Ascending aorta (tissue), 2 donors: ENCODE measurements around the gene WDFY2. TPM values are rescaled to one million over a fixed set of nuclear protein-coding genes. Genes with fewer than 3 reads are reported as not detected.
A peak's percentile ranks its signal among the peaks of the same experiment; 100 is the strongest.

Source experiments
- DNase-seq, 2 donors: peaks; one replicate each; pipeline ENCODE4 v3.0.0-alpha.2; 2019; ENCODE audit warnings: low spot score in 2 of 2
- H3K27ac ChIP-seq, 2 donors: fragments of 200-600 bp; sonication (generic); one replicate each; pipeline ENCODE4 v1.5.1; 2016 to 2017; ENCODE audit warnings: mild to moderate bottlenecking in 1 of 2
- H3K27me3 ChIP-seq: fragments of 200-600 bp; sonication (generic); one replicate; pipeline ENCODE4 v1.5.1; 2017
- H3K36me3 ChIP-seq, 2 donors: fragments of 200-600 bp; sonication (generic); one replicate each; pipeline ENCODE4 v1.5.1; 2016
- H3K4me1 ChIP-seq, 2 donors: fragments of 200-600 bp; sonication (generic); one replicate each; pipeline ENCODE4 v1.5.1; 2016 to 2017; ENCODE audit warnings: mild to moderate bottlenecking in 1 of 2
- H3K4me3 ChIP-seq, 2 donors: fragments of 200-600 bp; sonication (generic); one replicate each; pipeline ENCODE4 v1.5.1; 2016 to 2017; ENCODE audit warnings: mild to moderate bottlenecking in 1 of 2
- H3K9me3 ChIP-seq, 2 donors: fragments of 200-600 bp; sonication (generic); one replicate each; pipeline ENCODE4 v1.5.1; 2016
- CTCF ChIP-seq, 3 experiments: fragments of 200-600 bp in 2 of 3; fragments of 450-650 bp in 1 of 3; sonication (generic) in 2 of 3; IDR thresholded peaks; one replicate each; pipeline ENCODE4 v1.5.1; 2016 to 2019; ENCODE audit warnings: antibody characterized with exemption in 3 of 3, mild to moderate bottlenecking in 1 of 3, moderate library complexity in 1 of 3
- intact Hi-C: fragments of 100-400 bp; cut with DNase I; formaldehyde crosslinking; loops from one replicate; pipeline ENCODE4 v1.15.1; 2023
- total RNA-seq: library from RNA; depleted of rRNA; stranded (reverse); fragments of >200 nt; gene quantifications from one replicate; pipeline ENCODE4 v1.1.0, GENCODE V29; 2016

Gene WDFY2
- total RNA-seq, 1 donor from 2014 or later: 6.1 TPM

- H3K27ac ChIP-seq: peak overlapping the region in 1 of 2 donors; percentile 28
- no peak for TF ChIP-seq CTCF (IDR thresholded peaks at IDR 0.05)
- H3K9me3 ChIP-seq: no peaks in the 10 kb centered on the region
- H3K36me3 ChIP-seq: no peaks in the 10 kb centered on the region
- no peaks in the 10 kb centered on the region for H3K27me3 ChIP-seq
- H3K4me3 ChIP-seq: no peak overlapping the region
- intact Hi-C loops: no loop called here
- peaks cover 8 to 42% of the 10 kb centered on the region in 2 donors for H3K4me1 ChIP-seq
- DNase-seq: no peak
Observed at GRCh38 chr13:51723529-51723928, 139.3 kb downstream of the WDFY2 start.

- Histone ChIP-seq H3K4me3 (no peak overlapping the region), H3K27me3 (no peaks in the 10 kb centered on the region), H3K4me1 (peaks cover 8 to 51% of the 10 kb centered on the region in 2 donors), H3K36me3 (no peaks in the 10 kb centered on the region), H3K9me3 (no peaks in the 10 kb centered on the region), H3K27ac (peak overlapping the region; percentile 1 to 11)
- no peak for DNase-seq
- intact Hi-C loops: loop anchor here (5.0 kb wide), 1 partner anchor 97 kb away; no protein-coding TSS in a partner anchor
- TF ChIP-seq CTCF (IDR thresholded peaks at IDR 0.05): no peak
Observed at GRCh38 chr13:51724721-51725120, 140.5 kb downstream of the WDFY2 start.

GRCh38 chr13:51726446-51727193 lies 142.4 kb downstream of the WDFY2 start:
- no peaks in the 10 kb centered on the region for H3K9me3 ChIP-seq
- no peaks in the 10 kb centered on the region for H3K27me3 ChIP-seq
- no peak for TF ChIP-seq CTCF (IDR thresholded peaks at IDR 0.05)
- intact Hi-C loops: loop anchor here (5.0 kb wide), 1 partner anchor 99 kb away; no protein-coding TSS in a partner anchor
- H3K4me1 ChIP-seq: peaks cover 15 to 62% of the 10 kb centered on the region in 2 donors
- H3K4me3 ChIP-seq: peak overlapping the region in 1 of 2 donors; percentile 5
- no peak for DNase-seq
- no peaks in the 10 kb centered on the region for H3K36me3 ChIP-seq
- H3K27ac ChIP-seq: peak overlapping the region; percentile 57 to 59

- Histone ChIP-seq H3K36me3 (no peaks in the 10 kb centered on the region), H3K27me3 (no peaks in the 10 kb centered on the region), H3K27ac (peak overlapping the region in 1 of 2 donors; percentile 59), H3K9me3 (no peaks in the 10 kb centered on the region), H3K4me1 (peaks cover 15 to 57% of the 10 kb centered on the region in 2 donors), H3K4me3 (no peak overlapping the region)
- TF ChIP-seq CTCF (IDR thresholded peaks at IDR 0.05): no peak
- intact Hi-C loops: loop anchor here (5.0 kb wide), 1 partner anchor 100 kb away; no protein-coding TSS in a partner anchor
- no peak for DNase-seq
Observed at GRCh38 chr13:51727634-51728274, 143.5 kb downstream of the WDFY2 start.

- intact Hi-C loops: loop anchor here (5.0 kb wide), 1 partner anchor 101 kb away; no protein-coding TSS in a partner anchor
- peak overlapping the region in 1 of 2 donors; percentile 59 for H3K27ac ChIP-seq
- TF ChIP-seq CTCF (IDR thresholded peaks at IDR 0.05): no peak
Observed at GRCh38 chr13:51728275-51728673, 144.0 kb downstream of the WDFY2 start.

More at GRCh38 chr13:51728275-51728673, 144.0 kb downstream of the WDFY2 start:
- Histone ChIP-seq H3K9me3 (no peaks in the 10 kb centered on the region), H3K4me1 (peaks cover 15 to 52% of the 10 kb centered on the region in 2 donors), H3K4me3 (no peak overlapping the region), H3K27me3 (no peaks in the 10 kb centered on the region), H3K36me3 (no peaks in the 10 kb centered on the region)
- no peak for DNase-seq
